ENCODE data around the gene BMAL1. TPM values are rescaled to one million over a fixed set of nuclear protein-coding genes. Genes with fewer than 3 reads are reported as not detected.

The BMAL1 gene
- total and polyA plus RNA-seq, 5 donors = 6.5 to 23.4 (median 18.8) TPM

GRCh38 chr11:13308704-13309103, 31.1 kb downstream of the BMAL1 start:
- H3K9me3 ChIP-seq (ENCODE audit: control insufficient read depth, low read length) = no peaks in the 10 kb centered on the region
- intact Hi-C loops (cut with DNase I) = no loop called here
- H3K4me3 ChIP-seq (ENCODE audit: low read length) = no peak overlapping the region
- H3K4me1 ChIP-seq (ENCODE audit: control insufficient read depth, insufficient read depth, low read length) = peaks cover 27% of the 10 kb centered on the region
- H3K27ac ChIP-seq (ENCODE audit: low read length) = no peak overlapping the region
- no peaks in the 10 kb centered on the region for H3K27me3 ChIP-seq (ENCODE audit: control insufficient read depth, insufficient read depth)
- DNase-seq = no peak
- WGBS = 97% methylated on average over 2 of the region's 2 CpGs
- no peak for ATAC-seq

GRCh38 chr11:13309156-13309555, 31.6 kb downstream of the BMAL1 start:
- no peaks in the 10 kb centered on the region for H3K27me3 ChIP-seq (ENCODE audit: control insufficient read depth, insufficient read depth)
- intact Hi-C loops (cut with DNase I) = no loop called here
- 97% methylated on average over 4 of the region's 4 CpGs for WGBS
- H3K9me3 ChIP-seq (ENCODE audit: control insufficient read depth, low read length) = no peaks in the 10 kb centered on the region
- ATAC-seq (no peak), DNase-seq (no peak)
- no peak overlapping the region for H3K27ac ChIP-seq (ENCODE audit: low read length)
- H3K4me3 ChIP-seq (ENCODE audit: low read length) = no peak overlapping the region
- H3K4me1 ChIP-seq (ENCODE audit: control insufficient read depth, insufficient read depth, low read length) = peaks cover 23% of the 10 kb centered on the region

DNA sequence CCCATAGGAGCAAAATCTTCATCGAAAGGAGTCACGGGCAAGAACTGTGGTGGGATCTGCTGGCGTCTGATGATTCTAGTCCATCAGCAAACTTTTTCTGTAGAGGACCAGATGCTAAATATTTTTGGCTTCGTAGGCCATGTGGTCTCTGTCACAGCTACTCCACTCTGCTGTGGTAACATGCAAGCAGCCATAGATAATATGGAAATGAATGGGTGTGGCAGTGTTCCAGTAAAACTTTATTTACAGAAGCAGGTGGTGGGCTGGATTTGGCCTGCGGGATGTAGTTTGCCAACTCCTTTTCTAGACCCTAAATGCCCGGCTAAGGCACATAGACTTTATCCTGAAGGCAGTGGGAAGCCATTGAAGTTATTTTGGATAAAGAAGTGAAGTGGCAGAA, 32.9 kb downstream of the BMAL1 start:
- intact Hi-C loops (cut with DNase I) = loop anchor here in 1 of 4 donors (1.0 kb wide), 1 partner anchor 21 kb away; no protein-coding TSS in a partner anchor
- H3K9me3 ChIP-seq (ENCODE audit: control insufficient read depth, low read length) = no peaks in the 10 kb centered on the region
- H3K4me1 ChIP-seq (ENCODE audit: control insufficient read depth, insufficient read depth, low read length) = peaks cover 20% of the 10 kb centered on the region
- no peak overlapping the region for H3K27ac ChIP-seq (ENCODE audit: low read length)
- 87% methylated on average over 6 of the region's 6 CpGs for WGBS
- no peak for ATAC-seq
- DNase-seq = no peak
- H3K4me3 ChIP-seq (ENCODE audit: low read length) = no peak overlapping the region
- H3K27me3 ChIP-seq (ENCODE audit: control insufficient read depth, insufficient read depth) = no peaks in the 10 kb centered on the region

- H3K27me3 ChIP-seq (ENCODE audit: control insufficient read depth, insufficient read depth) = no peaks in the 10 kb centered on the region
- ATAC-seq = no peak
- no peak overlapping the region for H3K4me3 ChIP-seq (ENCODE audit: low read length)
- no peaks in the 10 kb centered on the region for H3K9me3 ChIP-seq (ENCODE audit: control insufficient read depth, low read length)
- no peak overlapping the region for H3K27ac ChIP-seq (ENCODE audit: low read length)
- peaks cover 17% of the 10 kb centered on the region for H3K4me1 ChIP-seq (ENCODE audit: control insufficient read depth, insufficient read depth, low read length)
- WGBS = 89% methylated on average over 3 of the region's 3 CpGs
- intact Hi-C loops (cut with DNase I) = no loop called here
- no peak for DNase-seq
Measured at GRCh38 chr11:13311570-13311969, 34.0 kb downstream of the BMAL1 start.

GRCh38 chr11:13313005-13313819, 35.6 kb downstream of the BMAL1 start:
- Histone ChIP-seq H3K27me3 (ENCODE audit: control insufficient read depth, insufficient read depth) (no peaks in the 10 kb centered on the region), H3K27ac (ENCODE audit: low read length) (no peak overlapping the region), H3K4me3 (ENCODE audit: low read length) (no peak overlapping the region), H3K9me3 (ENCODE audit: control insufficient read depth, low read length) (no peaks in the 10 kb centered on the region), H3K4me1 (ENCODE audit: control insufficient read depth, insufficient read depth, low read length) (peaks cover 15% of the 10 kb centered on the region)
- DNase-seq (no peak), ATAC-seq (no peak)
- intact Hi-C loops (cut with DNase I) = no loop called here
- WGBS = 88% methylated on average over 16 of the region's 16 CpGs

- intact Hi-C loops (cut with DNase I) = no loop called here
- peaks cover 15% of the 10 kb centered on the region for H3K4me1 ChIP-seq (ENCODE audit: control insufficient read depth, insufficient read depth, low read length)
Measured at GRCh38 chr11:13314676-13315394, 37.2 kb downstream of the BMAL1 start.

DNA sequence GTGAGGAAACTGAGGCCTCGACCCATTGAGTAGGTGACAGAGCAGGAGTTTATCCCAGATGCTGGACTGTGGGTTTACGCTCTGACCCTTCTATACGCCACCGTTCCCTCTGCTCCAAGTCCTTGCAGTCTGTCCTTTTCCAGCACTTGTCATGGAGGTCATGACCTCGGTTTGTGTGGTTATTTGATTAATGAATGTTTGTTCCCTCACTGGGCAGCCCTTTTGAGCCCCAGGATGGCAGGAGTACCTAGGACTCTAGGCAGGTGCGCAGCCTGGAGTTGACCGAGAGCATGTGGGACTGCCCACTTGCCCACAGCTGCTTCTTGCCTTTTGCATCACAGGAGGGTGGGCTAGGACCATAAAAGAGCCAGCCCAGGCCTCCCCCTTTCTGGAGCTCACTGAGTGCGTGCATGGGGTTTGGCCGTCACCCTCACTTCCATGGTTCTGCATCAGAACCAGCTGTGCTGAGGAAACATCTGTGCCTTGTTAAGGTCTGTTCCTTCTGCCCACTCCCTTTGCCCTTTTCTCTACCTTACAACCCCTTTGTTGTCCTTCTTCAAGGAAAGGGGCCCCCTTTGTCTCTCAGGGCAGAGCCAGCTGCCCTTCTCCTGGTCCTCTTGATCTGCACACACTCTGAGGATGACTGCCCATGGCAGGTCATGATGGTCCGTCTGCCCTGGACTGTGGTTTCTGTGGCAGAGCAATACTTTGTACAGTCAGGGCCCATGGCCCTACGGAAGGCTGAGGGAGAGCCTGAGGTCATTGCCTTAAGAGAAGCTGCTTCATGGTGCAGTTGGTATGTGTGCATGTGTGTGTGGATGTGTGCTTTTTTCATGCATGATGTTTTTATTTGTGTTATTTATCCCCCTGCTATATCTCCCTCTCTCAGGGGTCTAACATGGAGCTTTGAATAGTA, 38.2 kb downstream of the BMAL1 start:
- no peak overlapping the region for H3K4me3 ChIP-seq (ENCODE audit: low read length)
- peaks cover 15% of the 10 kb centered on the region for H3K4me1 ChIP-seq (ENCODE audit: control insufficient read depth, insufficient read depth, low read length)
- no peak for DNase-seq
- intact Hi-C loops (cut with DNase I) = no loop called here
- WGBS = 91% methylated on average over 11 of the region's 11 CpGs
- H3K27me3 ChIP-seq (ENCODE audit: control insufficient read depth, insufficient read depth) = no peaks in the 10 kb centered on the region
- peak in 1 of 2 donors; percentile 27 for ATAC-seq
- H3K9me3 ChIP-seq (ENCODE audit: control insufficient read depth, low read length) = no peaks in the 10 kb centered on the region
- H3K27ac ChIP-seq (ENCODE audit: low read length) = no peak overlapping the region

More at GRCh38 chr11:13314676-13315394, 37.2 kb downstream of the BMAL1 start:
- WGBS = 75% methylated on average over 2 of the region's 2 CpGs
- Histone ChIP-seq H3K27me3 (ENCODE audit: control insufficient read depth, insufficient read depth) (no peaks in the 10 kb centered on the region), H3K9me3 (ENCODE audit: control insufficient read depth, low read length) (no peaks in the 10 kb centered on the region), H3K27ac (ENCODE audit: low read length) (no peak overlapping the region), H3K4me3 (ENCODE audit: low read length) (no peak overlapping the region)
- no peak for DNase-seq
- ATAC-seq = no peak

DNA sequence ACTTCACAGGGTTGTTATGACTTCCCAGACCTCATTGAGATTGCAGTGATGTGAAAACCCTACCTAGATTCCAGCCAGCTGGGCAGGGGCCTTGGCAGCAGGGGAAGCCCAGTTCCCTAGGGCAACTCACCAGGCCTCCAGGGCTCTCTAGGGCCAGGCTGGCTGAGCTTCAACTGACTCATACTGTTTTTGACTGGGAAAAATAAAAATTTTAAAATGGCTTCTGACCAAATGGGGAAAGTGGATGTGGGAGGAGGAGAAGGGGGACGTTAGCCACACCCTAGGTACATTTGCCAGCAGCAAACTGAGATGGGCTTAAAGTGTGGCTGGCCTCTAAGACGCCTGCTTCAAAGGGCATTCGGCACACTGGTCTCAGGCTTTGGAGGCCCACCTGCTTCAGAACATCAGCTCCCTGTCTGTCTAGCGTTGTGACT, 39.0 kb downstream of the BMAL1 start:
- Histone ChIP-seq H3K9me3 (ENCODE audit: control insufficient read depth, low read length) (no peaks in the 10 kb centered on the region), H3K4me1 (ENCODE audit: control insufficient read depth, insufficient read depth, low read length) (peaks cover 15% of the 10 kb centered on the region), H3K4me3 (ENCODE audit: low read length) (no peak overlapping the region), H3K27me3 (ENCODE audit: control insufficient read depth, insufficient read depth) (no peaks in the 10 kb centered on the region), H3K27ac (ENCODE audit: low read length) (no peak overlapping the region)
- WGBS = 65% methylated on average over 4 of the region's 4 CpGs
- DNase-seq (peak; percentile 70 to 82 (median 77)), ATAC-seq (peak; percentile 75 to 76)
- intact Hi-C loops (cut with DNase I) = no loop called here

DNA sequence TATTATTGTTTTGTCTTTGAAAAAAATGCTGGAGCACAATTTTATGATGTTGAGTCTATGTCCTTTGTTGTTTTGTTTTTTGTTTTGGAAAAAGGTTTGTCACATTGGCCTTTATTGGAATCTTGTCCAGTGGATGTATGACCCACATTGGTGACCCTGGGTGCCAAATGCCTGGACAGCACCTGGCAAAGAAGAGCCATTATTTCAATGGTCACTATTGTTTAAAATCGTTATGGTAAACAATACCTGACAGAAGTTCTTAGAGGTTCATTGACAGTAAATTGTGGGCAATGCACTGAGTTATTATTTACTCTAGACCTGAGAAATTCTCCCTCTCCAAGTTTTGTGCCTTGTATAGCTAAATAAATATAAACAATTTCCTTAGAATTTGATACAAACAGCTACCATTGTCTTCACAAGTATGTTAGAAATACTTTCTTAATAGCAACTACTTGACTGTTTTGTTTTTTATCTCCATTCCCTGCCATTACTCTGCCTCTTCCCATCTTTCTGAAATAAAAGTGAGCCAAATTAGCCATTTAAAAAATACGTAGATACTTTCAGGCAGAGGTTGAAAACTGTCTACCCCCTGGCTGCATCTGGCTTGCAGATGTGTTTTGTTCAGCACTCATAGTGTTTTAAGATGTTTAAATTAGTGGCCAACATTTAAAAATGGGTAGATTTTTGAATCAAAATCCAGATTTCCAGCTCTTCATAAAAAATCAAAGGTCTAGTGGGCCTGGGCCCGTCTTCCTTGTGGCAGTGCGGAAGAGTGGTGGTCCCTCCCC, 39.9 kb downstream of the BMAL1 start:
- intact Hi-C loops (cut with DNase I) = no loop called here
- Histone ChIP-seq H3K4me1 (ENCODE audit: control insufficient read depth, insufficient read depth, low read length) (peaks cover 15% of the 10 kb centered on the region), H3K9me3 (ENCODE audit: control insufficient read depth, low read length) (no peaks in the 10 kb centered on the region), H3K4me3 (ENCODE audit: low read length) (no peak overlapping the region), H3K27ac (ENCODE audit: low read length) (no peak overlapping the region), H3K27me3 (ENCODE audit: control insufficient read depth, insufficient read depth) (no peaks in the 10 kb centered on the region)
- ATAC-seq (no peak), DNase-seq (no peak)
- WGBS = 79% methylated on average over 4 of the region's 4 CpGs

Measured in right cardiac atrium (tissue), 5 donors.